Measurements from ENCODE around the gene MSI2.

MSI2 gene

GRCh38 chr17:57594767-57595166 is 338.4 kb downstream of the MSI2 start:
- H3K79me2 ChIP-seq (ENCODE audit: insufficient read depth, low read length): no peaks in the 10 kb centered on the region
- no peak overlapping the region for H2AFZ ChIP-seq (ENCODE audit: low read depth, low read length, severe bottlenecking)
- TF ChIP-seq, protein P1, sequence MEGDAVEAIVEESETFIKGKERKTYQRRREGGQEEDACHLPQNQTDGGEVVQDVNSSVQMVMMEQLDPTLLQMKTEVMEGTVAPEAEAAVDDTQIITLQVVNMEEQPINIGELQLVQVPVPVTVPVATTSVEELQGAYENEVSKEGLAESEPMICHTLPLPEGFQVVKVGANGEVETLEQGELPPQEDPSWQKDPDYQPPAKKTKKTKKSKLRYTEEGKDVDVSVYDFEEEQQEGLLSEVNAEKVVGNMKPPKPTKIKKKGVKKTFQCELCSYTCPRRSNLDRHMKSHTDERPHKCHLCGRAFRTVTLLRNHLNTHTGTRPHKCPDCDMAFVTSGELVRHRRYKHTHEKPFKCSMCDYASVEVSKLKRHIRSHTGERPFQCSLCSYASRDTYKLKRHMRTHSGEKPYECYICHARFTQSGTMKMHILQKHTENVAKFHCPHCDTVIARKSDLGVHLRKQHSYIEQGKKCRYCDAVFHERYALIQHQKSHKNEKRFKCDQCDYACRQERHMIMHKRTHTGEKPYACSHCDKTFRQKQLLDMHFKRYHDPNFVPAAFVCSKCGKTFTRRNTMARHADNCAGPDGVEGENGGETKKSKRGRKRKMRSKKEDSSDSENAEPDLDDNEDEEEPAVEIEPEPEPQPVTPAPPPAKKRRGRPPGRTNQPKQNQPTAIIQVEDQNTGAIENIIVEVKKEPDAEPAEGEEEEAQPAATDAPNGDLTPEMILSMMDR (IDR thresholded peaks at IDR 0.05; ENCODE audit: insufficient read depth, low read length, poor library complexity, severe bottlenecking): no peak
- TF ChIP-seq EZH2phosphoT487 (conservative IDR thresholded peaks at IDR 0.05; ENCODE audit: low read length): no peak
- H3K4me2 ChIP-seq (ENCODE audit: low read depth, low read length, poor library complexity, severe bottlenecking): no peak overlapping the region
- no peak overlapping the region for H3K27ac ChIP-seq (ENCODE audit: low read depth, low read length)
- H3K9ac ChIP-seq (ENCODE audit: low read length): no peak overlapping the region
- H3K27me3 ChIP-seq (ENCODE audit: low read length): no peaks in the 10 kb centered on the region
- H3K9me3 ChIP-seq (ENCODE audit: insufficient read depth, low read length): no peaks in the 10 kb centered on the region
- H4K20me1 ChIP-seq (ENCODE audit: low read depth, low read length): no peaks in the 10 kb centered on the region
- H3K9me2 ChIP-seq (replicated peaks; ENCODE audit: insufficient read depth, low read length): no peaks in the 10 kb centered on the region
- H3F3A ChIP-seq (ENCODE audit: insufficient read depth): no peaks in the 10 kb centered on the region
- no peak overlapping the region for H3K4me3 ChIP-seq (ENCODE audit: insufficient read depth, low read length, poor library complexity, severe bottlenecking)
- H3K36me3 ChIP-seq (ENCODE audit: low read length): no peaks in the 10 kb centered on the region

GRCh38 chr17:57595426-57595825 is 339.1 kb downstream of the MSI2 start:
- Histone ChIP-seq H3K9me2 (replicated peaks; ENCODE audit: insufficient read depth, low read length) (no peaks in the 10 kb centered on the region), H3K36me3 (ENCODE audit: low read length) (no peaks in the 10 kb centered on the region), H4K20me1 (ENCODE audit: low read depth, low read length) (no peaks in the 10 kb centered on the region), H3K27me3 (ENCODE audit: low read length) (no peaks in the 10 kb centered on the region), H3K4me3 (ENCODE audit: insufficient read depth, low read length, poor library complexity, severe bottlenecking) (no peak overlapping the region), H3F3A (ENCODE audit: insufficient read depth) (no peaks in the 10 kb centered on the region), H3K27ac (ENCODE audit: low read depth, low read length) (no peak overlapping the region), H3K9me3 (ENCODE audit: insufficient read depth, low read length) (no peaks in the 10 kb centered on the region), H3K79me2 (ENCODE audit: insufficient read depth, low read length) (no peaks in the 10 kb centered on the region), H3K4me2 (ENCODE audit: low read depth, low read length, poor library complexity, severe bottlenecking) (no peak overlapping the region), H2AFZ (ENCODE audit: low read depth, low read length, severe bottlenecking) (no peak overlapping the region), H3K9ac (ENCODE audit: low read length) (no peak overlapping the region)
- TF ChIP-seq, protein P1 (IDR thresholded peaks at IDR 0.05; ENCODE audit: insufficient read depth, low read length, poor library complexity, severe bottlenecking): no peak
- no peak for TF ChIP-seq EZH2phosphoT487 (conservative IDR thresholded peaks at IDR 0.05; ENCODE audit: low read length)

DNA sequence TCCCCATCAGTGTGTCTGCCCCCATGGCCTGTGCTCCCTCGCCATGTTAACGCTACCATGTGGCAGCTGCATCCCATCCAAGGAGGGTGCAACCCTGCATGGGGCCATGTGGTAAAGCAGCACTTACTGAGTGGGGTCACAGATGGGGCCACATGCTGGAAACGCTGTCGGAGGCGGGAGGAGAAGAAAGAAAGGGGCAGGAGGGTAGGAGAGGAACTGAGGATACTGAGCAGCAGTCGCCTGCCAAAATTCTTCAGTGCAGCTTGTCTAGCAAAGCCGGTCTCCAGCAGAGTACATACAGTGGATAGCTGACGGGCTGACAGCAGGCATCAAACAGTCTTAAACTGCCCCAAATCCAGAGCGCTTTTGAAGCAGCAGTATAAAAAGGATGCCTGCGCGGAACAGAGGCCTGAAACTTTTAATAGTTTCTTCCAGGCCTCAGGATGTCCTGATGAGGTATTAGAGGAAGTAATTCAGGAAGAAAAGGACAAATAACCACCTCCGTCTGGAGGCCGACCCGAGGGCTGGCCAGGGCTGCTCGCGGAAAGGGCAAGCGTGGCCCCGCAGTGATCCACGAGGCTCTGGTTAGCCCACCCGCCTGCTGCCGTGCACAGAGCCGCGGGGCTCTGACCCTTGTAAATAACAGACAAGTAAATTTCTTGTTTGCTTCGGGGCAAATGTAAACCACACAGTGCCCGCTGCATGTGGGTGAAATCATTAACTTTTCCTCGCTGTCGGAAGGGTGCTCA is 339.8 kb downstream of the MSI2 start:
- Histone ChIP-seq H3K9me2 (replicated peaks; ENCODE audit: insufficient read depth, low read length) (no peaks in the 10 kb centered on the region), H2AFZ (ENCODE audit: low read depth, low read length, severe bottlenecking) (no peak overlapping the region), H4K20me1 (ENCODE audit: low read depth, low read length) (no peaks in the 10 kb centered on the region), H3K27me3 (ENCODE audit: low read length) (no peaks in the 10 kb centered on the region), H3K9me3 (ENCODE audit: insufficient read depth, low read length) (no peaks in the 10 kb centered on the region), H3K27ac (ENCODE audit: low read depth, low read length) (no peak overlapping the region), H3K4me3 (ENCODE audit: insufficient read depth, low read length, poor library complexity, severe bottlenecking) (no peak overlapping the region), H3F3A (ENCODE audit: insufficient read depth) (no peaks in the 10 kb centered on the region), H3K9ac (ENCODE audit: low read length) (no peak overlapping the region), H3K4me2 (ENCODE audit: low read depth, low read length, poor library complexity, severe bottlenecking) (no peak overlapping the region), H3K79me2 (ENCODE audit: insufficient read depth, low read length) (no peaks in the 10 kb centered on the region), H3K36me3 (ENCODE audit: low read length) (no peaks in the 10 kb centered on the region)
- no peak for TF ChIP-seq EZH2phosphoT487 (conservative IDR thresholded peaks at IDR 0.05; ENCODE audit: low read length)
- TF ChIP-seq, protein P1 (IDR thresholded peaks at IDR 0.05; ENCODE audit: insufficient read depth, low read length, poor library complexity, severe bottlenecking): no peak

All from SU-DHL-6 (cell line).